ENCODE results near the gene CMTM6.
"Not testable (repeated sequence)": the region's sequence is repeated elsewhere in the genome, so short reads cannot be mapped to it uniquely, and the experiment has no call there.

Gene CMTM6

GRCh38 chr3:32499585-32499984, 3.1 kb downstream of the CMTM6 start:
- DNase-seq (ENCODE audit: low spot score), result no peak

GRCh38 chr3:32498992-32499391, 3.7 kb downstream of the CMTM6 start:
- no peak for DNase-seq (ENCODE audit: low spot score)

- no peak for DNase-seq (ENCODE audit: low spot score)
These were observed 4.4 kb downstream of the CMTM6 start for GRCh38 chr3:32498252-32498651.

DNA sequence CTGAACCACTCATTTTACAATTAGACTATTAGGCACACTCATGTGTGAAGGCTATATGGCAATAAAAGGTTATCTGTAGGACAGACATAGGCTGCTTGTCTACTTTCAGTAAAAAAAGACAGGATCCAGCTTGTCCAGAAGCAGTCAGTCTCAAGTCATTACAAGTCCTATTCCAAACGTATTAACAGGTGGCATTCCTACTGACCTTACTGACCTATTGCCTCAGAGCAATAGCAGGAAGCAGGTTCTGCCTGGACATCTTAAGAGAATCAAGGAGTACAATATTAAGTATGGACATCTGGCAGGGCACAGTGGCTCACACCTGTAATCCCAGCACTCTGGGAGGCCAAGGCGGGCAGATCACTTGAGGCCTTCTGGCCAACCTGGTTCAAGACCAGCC, 7.0 kb downstream of the CMTM6 start:
- no peak for DNase-seq (ENCODE audit: low spot score)

DNA sequence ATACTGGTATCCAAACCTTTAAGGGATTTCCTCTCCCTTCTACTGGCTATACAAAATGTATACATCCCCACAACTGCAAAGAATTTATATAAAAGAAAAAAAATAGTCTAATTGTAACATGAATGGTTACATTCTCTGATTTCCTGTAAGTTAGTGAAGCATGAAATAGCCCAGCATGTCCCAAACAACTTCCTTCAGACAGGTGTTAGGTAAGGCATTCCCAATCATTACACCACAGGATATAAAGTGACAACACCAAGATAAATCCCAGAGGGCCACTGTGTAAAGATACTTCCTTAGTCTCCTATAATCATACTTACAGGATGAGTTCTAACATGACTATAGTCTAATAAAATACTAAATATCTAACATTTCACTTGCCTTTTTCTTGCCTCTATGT, 7.6 kb downstream of the CMTM6 start:
- DNase-seq (ENCODE audit: low spot score), result no peak

- DNase-seq (ENCODE audit: low spot score), result no peak
These were observed 8.9 kb downstream of the CMTM6 start for GRCh38 chr3:32493437-32494414.

DNA sequence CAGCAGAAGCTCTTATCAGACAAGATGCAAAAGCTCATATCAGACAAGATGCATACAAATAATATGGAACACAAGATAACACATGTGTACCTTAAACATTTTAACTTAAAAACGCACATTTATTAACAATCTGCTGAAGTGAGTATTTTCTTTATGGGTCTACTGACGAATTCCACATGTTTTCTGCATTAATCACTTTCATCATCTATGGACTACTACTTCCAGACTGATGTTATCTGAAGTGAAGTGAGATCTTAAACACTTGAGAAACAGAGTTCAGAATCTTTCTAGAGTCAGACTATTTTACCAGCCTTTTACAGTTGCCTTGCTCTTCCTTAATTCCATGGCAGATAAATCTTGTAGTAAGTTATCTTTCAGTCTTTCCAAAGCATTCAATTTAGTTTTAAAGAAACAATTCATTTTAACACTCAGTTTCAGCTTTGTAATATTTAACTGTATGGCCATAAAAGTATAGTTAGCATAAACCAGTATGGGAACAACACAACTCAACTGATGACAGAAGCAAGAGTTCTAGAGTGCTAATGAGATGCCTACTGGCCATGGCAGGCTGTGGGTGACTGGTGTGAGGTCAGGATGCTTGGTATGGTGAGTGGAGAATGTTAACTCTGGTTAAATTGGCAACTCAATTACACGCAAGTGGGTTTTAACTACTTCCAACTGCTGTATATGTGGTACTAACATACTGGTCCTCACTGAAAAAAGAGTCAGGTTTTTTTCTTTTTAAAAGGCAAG, 9.8 kb downstream of the CMTM6 start:
- no peak for DNase-seq (ENCODE audit: low spot score)

GRCh38 chr3:32488474-32489008, 14.1 kb downstream of the CMTM6 start:
- DNase-seq (ENCODE audit: low spot score), result no peak

DNA sequence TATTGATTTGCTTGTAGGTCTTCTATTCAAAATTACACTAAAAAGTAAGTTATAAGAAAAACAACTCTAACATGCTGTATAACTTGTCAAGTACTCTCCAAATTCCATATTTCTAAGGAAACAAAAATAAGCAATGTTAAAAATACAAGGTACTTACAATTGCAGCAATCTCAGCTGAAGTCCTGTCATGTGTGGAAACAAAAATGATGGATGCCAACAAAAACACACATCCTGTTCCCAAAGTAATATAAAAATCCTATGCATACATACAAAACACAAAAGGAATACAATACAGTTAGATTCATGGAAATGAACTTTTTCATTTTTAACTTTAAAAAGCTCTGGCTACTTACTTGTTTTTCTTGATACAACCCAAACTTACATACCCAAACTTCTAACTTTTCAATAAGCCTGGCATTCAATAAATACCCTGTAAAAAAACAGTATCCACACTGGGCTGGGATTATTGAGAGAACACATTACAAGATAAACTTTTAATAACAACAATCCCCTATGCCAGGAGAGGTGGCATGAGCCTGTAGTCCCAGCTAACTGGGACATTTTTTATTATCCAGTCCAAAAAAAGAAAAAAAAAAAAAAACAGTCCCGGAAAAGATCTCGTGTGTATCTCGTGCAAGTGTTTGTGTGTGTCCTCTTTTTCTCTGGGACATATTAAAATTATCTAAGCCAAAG, 14.7 kb downstream of the CMTM6 start:
- no peak for DNase-seq (ENCODE audit: low spot score)

GRCh38 chr3:32484436-32484835, 18.2 kb downstream of the CMTM6 start:
- no peak for DNase-seq (ENCODE audit: low spot score)

DNA sequence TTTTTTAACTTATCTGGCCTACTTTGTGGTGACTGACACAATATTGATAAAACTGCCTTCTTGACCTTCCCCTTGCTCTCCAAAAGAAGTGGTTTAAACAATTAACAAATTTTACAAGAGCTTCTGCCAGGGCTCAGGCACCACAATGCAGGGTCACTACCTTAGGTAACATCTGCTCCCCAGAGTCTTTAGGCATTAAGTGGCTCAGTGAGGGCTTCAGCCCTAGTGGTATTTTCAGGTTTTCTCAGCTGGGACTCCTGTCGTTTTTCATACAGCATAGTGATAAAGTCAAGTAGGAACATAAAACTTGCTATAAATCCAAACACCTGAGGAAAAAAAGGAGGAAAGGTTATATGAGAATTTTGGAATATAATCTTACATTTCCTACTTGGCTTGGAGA, 18.9 kb downstream of the CMTM6 start:
- no peak for DNase-seq (ENCODE audit: low spot score)

GRCh38 chr3:32482693-32483092, 20.0 kb downstream of the CMTM6 start:
- no peak for DNase-seq (ENCODE audit: low spot score)

- DNase-seq (ENCODE audit: low spot score), result no peak
These were observed 20.6 kb downstream of the CMTM6 start for GRCh38 chr3:32481791-32482631.

- no peak for DNase-seq (ENCODE audit: low spot score)
These were observed 22.0 kb downstream of the CMTM6 start for GRCh38 chr3:32480604-32481003.

- no peak for DNase-seq (ENCODE audit: low spot score)
These were observed 28.5 kb downstream of the CMTM6 start for GRCh38 chr3:32474201-32474600.

GRCh38 chr3:32472151-32472550, 30.5 kb downstream of the CMTM6 start:
- DNase-seq (ENCODE audit: low spot score), result not testable (repeated sequence)

GRCh38 chr3:32471246-32471645, 31.4 kb downstream of the CMTM6 start:
- no peak for DNase-seq (ENCODE audit: low spot score)

GRCh38 chr3:32470362-32470761, 32.3 kb downstream of the CMTM6 start:
- no peak for DNase-seq (ENCODE audit: low spot score)

DNA sequence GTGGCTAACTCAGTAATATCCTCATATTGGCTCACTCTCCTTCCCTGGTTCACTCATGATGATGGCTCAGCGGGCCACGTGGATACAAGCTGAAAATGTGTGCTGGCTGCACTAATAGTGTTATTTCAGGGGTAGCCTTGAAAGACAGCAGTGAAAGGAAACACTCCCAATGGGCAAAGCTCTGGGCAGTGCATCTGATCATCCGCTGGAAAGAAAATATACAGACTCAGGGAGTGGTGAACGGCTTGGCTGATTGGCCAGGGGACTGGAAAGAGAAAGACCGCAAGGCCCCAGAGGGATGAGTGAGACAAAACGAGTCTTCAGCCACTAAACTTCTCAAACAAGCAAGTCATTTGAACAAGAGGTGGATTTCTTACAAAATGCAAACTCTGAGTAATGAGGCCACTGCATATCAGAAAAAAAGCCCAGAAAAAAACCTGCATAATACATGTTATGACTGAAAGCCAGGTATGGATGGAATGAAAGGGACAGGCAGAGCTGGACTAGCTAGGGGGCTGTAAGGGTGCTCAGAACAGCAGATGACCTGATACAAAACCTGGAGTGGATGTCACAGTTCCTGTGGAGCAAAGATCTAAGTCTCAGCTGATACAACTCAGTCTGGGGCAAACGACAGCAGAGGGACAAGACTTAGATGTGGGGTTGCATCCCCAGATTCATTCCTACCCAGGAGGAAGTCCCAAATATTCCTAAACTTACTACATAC, 33.3 kb downstream of the CMTM6 start:
- peak; percentile 36 for DNase-seq (ENCODE audit: low spot score)

DNA sequence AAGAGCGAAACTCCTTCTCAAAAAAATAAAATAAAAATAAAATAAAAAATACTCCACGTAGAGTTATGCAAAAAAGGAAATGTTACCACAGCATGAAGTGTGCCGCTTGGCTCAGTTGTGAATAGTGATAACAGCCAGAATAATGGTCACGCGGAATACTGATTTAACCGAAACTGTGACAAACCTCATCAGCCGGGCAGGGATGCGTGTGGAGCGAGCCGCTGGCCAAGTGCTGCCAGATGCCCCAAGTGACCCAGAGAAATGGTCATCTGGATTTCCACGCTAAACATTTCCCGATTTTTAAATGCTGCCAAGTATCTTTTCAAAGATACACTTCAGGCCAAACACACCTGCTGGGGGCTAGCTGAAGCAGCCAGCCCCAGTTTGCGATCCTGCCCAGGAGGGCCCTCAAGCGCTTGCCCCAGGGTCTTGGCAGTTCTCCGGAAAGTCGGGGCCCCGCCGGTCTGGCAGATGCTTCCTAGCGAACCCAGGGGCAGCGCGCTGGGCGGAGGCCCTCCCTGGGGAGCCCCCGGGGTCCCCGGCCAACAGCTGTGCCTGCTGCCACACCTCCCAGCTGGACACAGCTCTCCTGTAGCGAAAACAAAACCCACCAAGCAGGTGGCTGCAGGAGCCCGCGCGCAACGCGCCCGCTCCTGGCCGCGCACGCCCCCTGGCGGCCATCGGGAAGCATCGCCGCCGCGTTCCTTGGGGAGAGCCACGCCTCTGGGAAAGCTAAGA, 35.1 kb downstream of the CMTM6 start:
- DNase-seq (ENCODE audit: low spot score), result peak; percentile 90

Data from AG08396 (cell line).